ENCODE measurements around the gene HBEGF.
"Not testable (repeated sequence)": the region's sequence is repeated elsewhere in the genome, so short reads cannot be mapped to it uniquely, and the experiment has no call there.

HBEGF gene

GRCh38 chr5:140360681-140361479 is 14.5 kb upstream of the HBEGF start:
- no peak for DNase-seq

- no peak for DNase-seq
Observed at GRCh38 chr5:140360101-140360500, 13.7 kb upstream of the HBEGF start, which contains the start of gene SLC4A9. SLC4A9 (plus strand) TSS chr5:140360194; CDS start chr5:140360237, 43 bp downstream.

- no peak for DNase-seq
Observed at GRCh38 chr5:140358738-140359310, 12.4 kb upstream of the HBEGF start.

GRCh38 chr5:140357726-140358093 is 11.3 kb upstream of the HBEGF start:
- DNase-seq = peak; percentile 81

GRCh38 chr5:140356853-140357725 is 10.7 kb upstream of the HBEGF start:
- DNase-seq = no peak

GRCh38 chr5:140355546-140355945 is 9.1 kb upstream of the HBEGF start:
- DNase-seq = no peak

- peak; percentile 43 for DNase-seq
Observed at GRCh38 chr5:140351609-140352334, 5.4 kb upstream of the HBEGF start.

- DNase-seq = no peak
Observed at GRCh38 chr5:140349244-140349643, 2.8 kb upstream of the HBEGF start.

GRCh38 chr5:140348104-140348503 is 1.7 kb upstream of the HBEGF start:
- DNase-seq = no peak

GRCh38 chr5:140347360-140347759 is 957 bp upstream of the HBEGF start:
- no peak for DNase-seq

GRCh38 chr5:140345919-140346347 is 470 bp downstream of the HBEGF start:
- DNase-seq = no peak

- no peak for DNase-seq
Observed at GRCh38 chr5:140344683-140345423, 1.6 kb downstream of the HBEGF start.

GRCh38 chr5:140343849-140344248 is 2.6 kb downstream of the HBEGF start:
- DNase-seq = not testable (repeated sequence)

GRCh38 chr5:140342896-140343295 is 3.5 kb downstream of the HBEGF start:
- no peak for DNase-seq

GRCh38 chr5:140342287-140342686 is 4.1 kb downstream of the HBEGF start:
- no peak for DNase-seq

- DNase-seq = no peak
Observed at GRCh38 chr5:140341591-140341990, 4.8 kb downstream of the HBEGF start.

- DNase-seq = no peak
Observed at GRCh38 chr5:140340605-140341121, 5.7 kb downstream of the HBEGF start.

GRCh38 chr5:140339636-140340035 is 6.8 kb downstream of the HBEGF start:
- no peak for DNase-seq

GRCh38 chr5:140338908-140339307 is 7.5 kb downstream of the HBEGF start:
- DNase-seq = no peak

- no peak for DNase-seq
Observed at GRCh38 chr5:140338336-140338735, 8.1 kb downstream of the HBEGF start.

GRCh38 chr5:140337880-140338279 is 8.5 kb downstream of the HBEGF start:
- no peak for DNase-seq

- DNase-seq = no peak
Observed at GRCh38 chr5:140336388-140336787, 10.0 kb downstream of the HBEGF start.
